Transverse colon (tissue), 4 donors: ENCODE data around the gene GOLGA6A. TPM values are rescaled to one million over a fixed set of nuclear protein-coding genes. Genes with fewer than 3 reads are reported as not detected.
A peak's percentile ranks its signal among the peaks of the same experiment; 100 is the strongest.
"Not testable (repeated sequence)": the region's sequence is repeated elsewhere in the genome, so short reads cannot be mapped to it uniquely, and the experiment has no call there.

Source experiments
- DNase-seq: peaks from one replicate; pipeline ENCODE4 v3.0.0-alpha.2; 2019
- H3K27ac ChIP-seq, 4 donors: fragments of 200-600 bp; sonication (generic); 2 replicates each; pipeline ENCODE4 v1.5.1; 2016 to 2018; ENCODE audit warnings: inconsistent platforms in 4 of 4
- H3K27me3 ChIP-seq: fragments of 200-600 bp; sonication (generic); 2 replicates; pipeline ENCODE4 v1.5.1; 2017; ENCODE audit warnings: inconsistent platforms
- H3K36me3 ChIP-seq, 4 donors: fragments of 200-600 bp; sonication (generic); 2 replicates each; pipeline ENCODE4 v1.5.1; 2017 to 2019; ENCODE audit warnings: inconsistent platforms in 4 of 4
- H3K4me1 ChIP-seq, 4 donors: fragments of 200-600 bp; sonication (generic); 2 replicates each; pipeline ENCODE4 v1.5.1; 2017 to 2020; ENCODE audit warnings: inconsistent platforms in 4 of 4
- H3K4me3 ChIP-seq, 4 donors: fragments of 200-600 bp; sonication (generic); 1 replicate in 1 of 4; 2 replicates in 3 of 4; pipeline versions ENCODE4 v1.5.1 to v1.6.1; 2017 to 2019; ENCODE audit warnings: inconsistent platforms in 4 of 4
- H3K9me3 ChIP-seq, 2 donors: fragments of 200-600 bp; sonication (generic); 2 replicates each; pipeline ENCODE4 v1.5.1; 2017 to 2019; ENCODE audit warnings: inconsistent platforms in 2 of 2
- CTCF ChIP-seq, 5 experiments: fragments of 200-600 bp in 3 of 5; fragments of 450-650 bp in 2 of 5; sonication (generic) in 3 of 5; IDR thresholded peaks; 1 replicate in 2 of 5; 2 replicates in 3 of 5; pipeline ENCODE4 v1.5.1; 2016 to 2017; ENCODE audit warnings: antibody characterized with exemption in 5 of 5, inconsistent platforms in 3 of 5, mild to moderate bottlenecking in 2 of 5, moderate library complexity in 1 of 5
- EP300 ChIP-seq: sonication (generic); formaldehyde crosslinking; IDR thresholded peaks from one replicate; pipeline ENCODE4 v1.6.1; 2017; ENCODE audit warnings: antibody characterized with exemption, low read depth
- POLR2A ChIP-seq: fragments of 450-650 bp; IDR thresholded peaks from one replicate; pipeline ENCODE4 v1.6.1; 2016; ENCODE audit warnings: antibody characterized with exemption, mild to moderate bottlenecking, moderate library complexity
- POLR2AphosphoS5 ChIP-seq, 3 donors: sonication (generic); formaldehyde crosslinking; IDR thresholded peaks; one replicate each; pipeline ENCODE4 v1.6.1; 2016; ENCODE audit warnings: antibody characterized with exemption in 3 of 3
- WGBS, 2 donors: methylation state at CpG; one replicate each; pipeline ENCODE4 v1.1.5; 2018; ENCODE audit warnings: low coverage in 1 of 2; 5-methylcytosine and 5-hydroxymethylcytosine counted together
- in situ Hi-C, 4 donors: fragments of 200-750 bp; cut with MboI; loops; one replicate each; pipeline versions ENCODE4 v1.15.0 to v1.15.1; 2017; ENCODE audit warnings: low sequenced_read_pairs in 3 of 4, low pct_ligation_motif_present in 1 of 4, low pct_unique_long_range_greater_than_20kb in 1 of 4
- intact Hi-C: fragments of 100-400 bp; cut with DNase I; formaldehyde crosslinking; loops from one replicate; pipeline ENCODE4 v1.15.1; 2023; ENCODE audit warnings: low total_unique reads
- total RNA-seq, 4 donors: library from RNA; depleted of rRNA; stranded (reverse); fragments of >200 nt; gene quantifications; one replicate each; pipeline ENCODE4 v1.1.0, GENCODE V29; 2016

GOLGA6A gene
- total RNA-seq, 4 donors from 2014 or later = not detected

- Histone ChIP-seq H3K9me3 (no peaks in the 10 kb centered on the region), H3K27ac (no peak overlapping the region), H3K4me3 (no peak overlapping the region), H3K4me1 (no peaks in the 10 kb centered on the region), H3K36me3 (no peaks in the 10 kb centered on the region), H3K27me3 (peaks cover 37% of the 10 kb centered on the region)
- intact Hi-C loops = no loop called here
- WGBS, 2 donors = 30 to 65% methylated on average over 2 to 6 of the region's 6 CpGs
- TF ChIP-seq CTCF (IDR thresholded peaks at IDR 0.05) = no peak
- DNase-seq = no peak
- in situ Hi-C loops = loop anchor here in 3 of 4 donors (5.0 to 10.0 kb wide), 3 partner anchors 66 to 187 kb away; no protein-coding TSS in a partner anchor
Observed at GRCh38 chr15:74120426-74120825, 38.1 kb upstream of the GOLGA6A start.

- 42 to 64% methylated on average over 5 to 7 of the region's 7 CpGs for WGBS, 2 donors
- in situ Hi-C loops (no loop called here), intact Hi-C loops (no loop called here)
Observed at GRCh38 chr15:74109713-74110112, 27.4 kb upstream of the GOLGA6A start.

GRCh38 chr15:74108611-74109010 lies 26.3 kb upstream of the GOLGA6A start:
- H3K9me3 ChIP-seq, H3K4me1 ChIP-seq, H3K4me3 ChIP-seq, H3K27me3 ChIP-seq, H3K27ac ChIP-seq, H3K36me3 ChIP-seq, DNase-seq, intact Hi-C loops, in situ Hi-C loops: not testable (repeated sequence)
- 78 to 80% methylated on average over 1 to 6 of the region's 6 CpGs for WGBS, 2 donors

More at GRCh38 chr15:74109713-74110112, 27.4 kb upstream of the GOLGA6A start:
- no peak for DNase-seq
- TF ChIP-seq POLR2A = no peak
- TF ChIP-seq POLR2AphosphoS5 (IDR thresholded peaks at IDR 0.05) = no peak
- TF ChIP-seq CTCF (IDR thresholded peaks at IDR 0.05) = no peak
- TF ChIP-seq EP300 = no peak
- no peak overlapping the region for H3K4me3 ChIP-seq
- H3K27me3 ChIP-seq = no peaks in the 10 kb centered on the region
- no peaks in the 10 kb centered on the region for H3K4me1 ChIP-seq
- no peak overlapping the region for H3K27ac ChIP-seq
- no peaks in the 10 kb centered on the region for H3K36me3 ChIP-seq
- no peaks in the 10 kb centered on the region for H3K9me3 ChIP-seq

GRCh38 chr15:74108111-74108510 lies 25.8 kb upstream of the GOLGA6A start:
- Histone ChIP-seq H3K9me3 (no peaks in the 10 kb centered on the region), H3K27me3 (no peaks in the 10 kb centered on the region), H3K36me3 (no peaks in the 10 kb centered on the region), H3K27ac (no peak overlapping the region), H3K4me1 (no peaks in the 10 kb centered on the region), H3K4me3 (no peak overlapping the region)
- 72 to 100% methylated on average over 1 to 5 of the region's 5 CpGs for WGBS, 2 donors
- in situ Hi-C loops (no loop called here), intact Hi-C loops (no loop called here)
- TF ChIP-seq EP300 (no peak), POLR2AphosphoS5 (IDR thresholded peaks at IDR 0.05) (no peak)
- DNase-seq = no peak

GRCh38 chr15:74099963-74100733 lies 17.8 kb upstream of the GOLGA6A start:
- H3K27me3 ChIP-seq, H3K36me3 ChIP-seq, intact Hi-C loops, H3K4me1 ChIP-seq, in situ Hi-C loops, H3K9me3 ChIP-seq: not testable (repeated sequence)
- peak; percentile 91 for DNase-seq
- peak in 2 of 3 donors; percentile 50 to 65 for TF ChIP-seq POLR2AphosphoS5 (IDR thresholded peaks at IDR 0.05)
- whole genome bisulfite sequencing, 2 donors = 6% methylated on average over 28 of the region's 45 CpGs; no CpG with 5 or more reads in 1 of the 2 donors
- H3K27ac ChIP-seq = peak overlapping the region in 3 of 4 donors; percentile 49 to 68 (median 50)
- H3K4me3 ChIP-seq = peak overlapping the region in 3 of 4 donors; percentile 29 to 53 (median 40)

GRCh38 chr15:74096753-74097474 lies 14.6 kb upstream of the GOLGA6A start:
- H3K9me3 ChIP-seq, H3K27me3 ChIP-seq, intact Hi-C loops: not testable (repeated sequence)

GRCh38 chr15:74095610-74096009 lies 13.3 kb upstream of the GOLGA6A start:
- H3K27me3 ChIP-seq, H3K9me3 ChIP-seq, H3K36me3 ChIP-seq, H3K27ac ChIP-seq, in situ Hi-C loops, intact Hi-C loops, H3K4me1 ChIP-seq, H3K4me3 ChIP-seq, DNase-seq: not testable (repeated sequence)
- whole genome bisulfite sequencing, 2 donors = 74% methylated on average over 6 of the region's 10 CpGs; no CpG with 5 or more reads in 1 of the 2 donors

More at GRCh38 chr15:74096753-74097474, 14.6 kb upstream of the GOLGA6A start:
- H3K27ac ChIP-seq, H3K4me3 ChIP-seq, H3K36me3 ChIP-seq, in situ Hi-C loops, DNase-seq, H3K4me1 ChIP-seq: not testable (repeated sequence)
- no CpG with 5 or more reads among the region's 27 CpGs for WGBS, 2 donors

- H3K4me3 ChIP-seq, H3K4me1 ChIP-seq, in situ Hi-C loops, intact Hi-C loops, H3K9me3 ChIP-seq, H3K27ac ChIP-seq, H3K36me3 ChIP-seq, H3K27me3 ChIP-seq, DNase-seq: not testable (repeated sequence)
- no CpG with 5 or more reads among the region's 2 CpGs for WGBS, 2 donors
Observed at GRCh38 chr15:74094567-74094966, 12.2 kb upstream of the GOLGA6A start.
